GM18858 (cell line): ENCODE measurements around the gene SPACA7.

Source experiments
- ATAC-seq: cut with Tn5 transposase; IDR thresholded peaks from one replicate; pipeline ENCODE4 v1.9.1; 2021; ENCODE audit not compliant: unreplicated experiment

Gene SPACA7

GRCh38 chr13:112376050-112376681, at the start of gene SPACA7:
Gene SPACA7 (plus strand): TSS chr13:112376355. CDS start chr13:112376386, 31 bp downstream.
- ATAC-seq, result no peak

GRCh38 chr13:112326821-112327370, 49.3 kb upstream of the SPACA7 start:
- no peak for ATAC-seq

GRCh38 chr13:112328936-112329335, 47.2 kb upstream of the SPACA7 start:
- ATAC-seq, result no peak

- ATAC-seq, result no peak
Measured at GRCh38 chr13:112329376-112329775, 46.8 kb upstream of the SPACA7 start.

- ATAC-seq, result no peak
Measured at GRCh38 chr13:112330066-112330465, 46.1 kb upstream of the SPACA7 start.

GRCh38 chr13:112330479-112331381, 45.4 kb upstream of the SPACA7 start:
- no peak for ATAC-seq

GRCh38 chr13:112331675-112332074, 44.5 kb upstream of the SPACA7 start:
- ATAC-seq, result no peak

GRCh38 chr13:112332727-112333126, 43.4 kb upstream of the SPACA7 start:
- ATAC-seq, result no peak

GRCh38 chr13:112333756-112334543, 42.2 kb upstream of the SPACA7 start:
- no peak for ATAC-seq

- ATAC-seq, result no peak
Measured at GRCh38 chr13:112335135-112335534, 41.0 kb upstream of the SPACA7 start.

- no peak for ATAC-seq
Measured at GRCh38 chr13:112341446-112341845, 34.7 kb upstream of the SPACA7 start.

GRCh38 chr13:112341976-112342735, 34.0 kb upstream of the SPACA7 start:
- ATAC-seq, result no peak

GRCh38 chr13:112342841-112343361, 33.3 kb upstream of the SPACA7 start:
- ATAC-seq, result no peak

- ATAC-seq, result no peak
Measured at GRCh38 chr13:112343591-112343990, 32.6 kb upstream of the SPACA7 start.

GRCh38 chr13:112345826-112346172, 30.4 kb upstream of the SPACA7 start:
- ATAC-seq, result no peak

- no peak for ATAC-seq
Measured at GRCh38 chr13:112346173-112346898, 29.8 kb upstream of the SPACA7 start.

GRCh38 chr13:112346899-112347229, 29.3 kb upstream of the SPACA7 start:
- ATAC-seq, result no peak

GRCh38 chr13:112347986-112348385, 28.2 kb upstream of the SPACA7 start:
- ATAC-seq, result no peak

GRCh38 chr13:112348642-112349345, 27.4 kb upstream of the SPACA7 start:
- ATAC-seq, result no peak
